ENCODE results near the gene PRSS27. TPM values are rescaled to one million over a fixed set of nuclear protein-coding genes. Genes with fewer than 3 reads are reported as not detected.
"Not testable (repeated sequence)": the region's sequence is repeated elsewhere in the genome, so short reads cannot be mapped to it uniquely, and the experiment has no call there.

PRSS27 gene
- polyA plus RNA-seq, 1 donor: 1.3 TPM

DNA sequence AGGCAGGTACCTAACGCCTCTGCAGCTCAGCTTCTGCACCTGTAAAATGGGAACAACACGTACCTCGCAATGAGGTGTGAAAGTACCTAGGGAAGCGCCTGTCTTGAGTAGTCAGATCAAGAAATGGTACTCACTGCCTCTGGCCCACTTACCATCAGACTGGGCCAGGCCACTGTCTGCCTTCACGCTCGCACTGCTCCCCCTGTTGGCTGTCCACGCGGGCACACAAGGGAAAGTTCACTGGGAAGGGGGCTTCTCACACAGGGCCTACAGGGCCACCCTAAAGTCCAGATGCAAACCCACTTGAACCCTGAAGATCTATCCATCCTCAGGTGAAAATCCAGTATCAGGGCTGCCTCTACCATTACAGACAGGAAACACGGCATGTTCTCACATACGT lies 48.8 kb downstream of the PRSS27 start:
- not testable (repeated sequence) for DNase-seq; H3K27ac ChIP-seq (ENCODE audit: low read length); H3K9me3 ChIP-seq (ENCODE audit: control insufficient read depth, low read depth, low read length); H3K4me3 ChIP-seq (ENCODE audit: low read length); H3K27me3 ChIP-seq (ENCODE audit: control insufficient read depth, insufficient read depth, low read length)
- WGBS (ENCODE audit: insufficient coverage, low lambda C conversion rate): no CpG with 5 or more reads among the region's 10 CpGs
- Histone ChIP-seq H3K4me1 (ENCODE audit: control insufficient read depth, insufficient read depth, low read length) (peaks cover 12% of the 10 kb centered on the region), H3K36me3 (ENCODE audit: control insufficient read depth, insufficient read depth, low read length) (peaks cover 11% of the 10 kb centered on the region)

DNA sequence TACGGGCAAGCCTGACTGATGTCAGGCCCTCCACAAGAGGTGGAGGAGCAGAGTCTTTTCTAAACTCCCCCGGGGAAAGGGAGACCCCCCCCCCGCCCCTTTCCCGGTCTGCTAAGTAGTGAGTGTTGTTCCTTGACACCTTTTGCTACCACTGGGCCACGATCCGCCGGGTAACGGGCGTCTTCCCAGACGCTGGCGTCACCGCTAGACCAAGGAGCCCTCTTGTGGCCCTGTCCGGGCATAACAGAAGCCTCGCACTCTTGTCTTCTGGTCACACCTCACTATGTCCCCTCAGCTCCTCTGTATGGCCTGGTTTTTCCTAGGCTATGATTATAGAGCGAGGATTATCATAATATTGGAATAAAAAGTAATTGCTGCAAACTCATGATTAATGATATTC lies 50.0 kb downstream of the PRSS27 start:
- not testable (repeated sequence) for H3K4me3 ChIP-seq (ENCODE audit: low read length); H3K9me3 ChIP-seq (ENCODE audit: control insufficient read depth, low read depth, low read length); H3K27me3 ChIP-seq (ENCODE audit: control insufficient read depth, insufficient read depth, low read length); H3K27ac ChIP-seq (ENCODE audit: low read length)
- Histone ChIP-seq H3K36me3 (ENCODE audit: control insufficient read depth, insufficient read depth, low read length) (peaks cover 14% of the 10 kb centered on the region), H3K4me1 (ENCODE audit: control insufficient read depth, insufficient read depth, low read length) (peaks cover 12% of the 10 kb centered on the region)
- peak in 1 of 2 donors; percentile 25 for DNase-seq
- no CpG with 5 or more reads among the region's 15 CpGs for WGBS (ENCODE audit: insufficient coverage, low lambda C conversion rate)

DNA sequence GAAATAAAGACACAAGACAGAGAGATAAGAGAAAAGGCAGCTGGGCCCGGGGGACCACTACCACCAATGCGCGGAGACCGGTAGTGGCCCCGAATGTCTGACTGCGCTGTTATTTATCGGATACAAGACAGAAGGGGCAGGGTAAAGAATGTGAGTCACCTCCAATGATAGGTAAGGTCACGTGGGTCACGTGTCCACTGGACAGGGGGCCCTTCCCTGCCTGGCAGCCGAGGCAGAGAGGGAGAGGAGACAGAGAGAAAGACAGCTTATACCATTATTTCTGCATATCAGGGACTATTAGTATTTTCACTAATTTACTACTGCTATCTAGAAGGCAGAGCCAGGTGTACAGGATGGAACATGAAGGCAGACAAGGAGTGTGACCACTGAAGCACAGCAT lies 50.4 kb downstream of the PRSS27 start:
- H3K4me3 ChIP-seq (ENCODE audit: low read length); H3K9me3 ChIP-seq (ENCODE audit: control insufficient read depth, low read depth, low read length); H3K27ac ChIP-seq (ENCODE audit: low read length); H3K27me3 ChIP-seq (ENCODE audit: control insufficient read depth, insufficient read depth, low read length); DNase-seq; H3K4me1 ChIP-seq (ENCODE audit: control insufficient read depth, insufficient read depth, low read length): not testable (repeated sequence)
- H3K36me3 ChIP-seq (ENCODE audit: control insufficient read depth, insufficient read depth, low read length): peaks cover 14% of the 10 kb centered on the region
- no CpG with 5 or more reads among the region's 10 CpGs for WGBS (ENCODE audit: insufficient coverage, low lambda C conversion rate)

DNA sequence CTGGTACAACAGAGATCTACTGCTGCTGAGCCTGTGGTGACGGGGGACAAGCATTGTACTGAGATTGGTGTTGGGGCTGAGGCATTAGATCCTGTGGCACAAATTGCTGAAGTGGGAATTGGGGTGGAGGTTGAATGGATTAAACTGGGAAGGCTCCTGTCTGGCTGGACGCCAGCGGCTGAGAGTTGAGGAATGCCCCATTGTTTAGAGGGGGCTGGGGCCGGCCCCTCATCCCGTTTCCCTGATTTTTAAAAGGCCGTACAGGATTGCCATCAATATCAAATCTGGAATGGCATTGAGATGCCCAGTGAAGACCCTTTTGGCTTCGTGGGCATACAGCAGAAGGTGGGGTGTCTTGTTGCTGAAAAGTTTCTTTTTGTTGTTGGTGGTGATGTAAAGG lies 53.4 kb downstream of the PRSS27 start:
- H3K9me3 ChIP-seq (ENCODE audit: control insufficient read depth, low read depth, low read length); H3K27ac ChIP-seq (ENCODE audit: low read length); H3K4me1 ChIP-seq (ENCODE audit: control insufficient read depth, insufficient read depth, low read length); H3K27me3 ChIP-seq (ENCODE audit: control insufficient read depth, insufficient read depth, low read length); H3K4me3 ChIP-seq (ENCODE audit: low read length); DNase-seq: not testable (repeated sequence)
- H3K36me3 ChIP-seq (ENCODE audit: control insufficient read depth, insufficient read depth, low read length): peaks cover 23% of the 10 kb centered on the region
- WGBS (ENCODE audit: insufficient coverage, low lambda C conversion rate): no CpG with 5 or more reads among the region's 7 CpGs

DNA sequence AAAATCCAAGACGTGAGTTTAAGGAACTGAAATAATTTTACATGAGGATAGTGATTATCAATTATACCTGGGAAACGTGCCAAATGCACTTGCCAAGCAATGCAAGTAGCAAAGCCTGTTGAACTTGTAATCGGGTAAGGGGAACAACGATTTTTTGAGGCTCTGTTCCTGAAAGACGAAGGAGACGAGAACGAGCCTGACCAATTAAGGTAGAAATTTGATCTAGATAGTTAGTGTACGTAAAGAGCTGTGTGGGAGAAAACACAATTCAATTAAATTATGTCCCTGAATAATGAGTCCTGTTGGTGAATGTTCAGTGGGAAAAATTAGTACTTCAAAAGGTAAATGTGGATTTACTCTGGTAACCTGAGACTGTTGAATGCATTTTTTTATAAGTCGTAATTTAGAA lies 55.4 kb downstream of the PRSS27 start:
- H3K4me3 ChIP-seq (ENCODE audit: low read length): no peak overlapping the region
- H3K9me3 ChIP-seq (ENCODE audit: control insufficient read depth, low read depth, low read length): no peaks in the 10 kb centered on the region
- H3K4me1 ChIP-seq (ENCODE audit: control insufficient read depth, insufficient read depth, low read length): no peaks in the 10 kb centered on the region
- H3K27ac ChIP-seq (ENCODE audit: low read length): no peak overlapping the region
- no peak for DNase-seq
- WGBS (ENCODE audit: insufficient coverage, low lambda C conversion rate): 100% methylated on average over 1 of the region's 9 CpGs
- H3K27me3 ChIP-seq (ENCODE audit: control insufficient read depth, insufficient read depth, low read length): no peaks in the 10 kb centered on the region
- peaks cover 23% of the 10 kb centered on the region for H3K36me3 ChIP-seq (ENCODE audit: control insufficient read depth, insufficient read depth, low read length)

DNA sequence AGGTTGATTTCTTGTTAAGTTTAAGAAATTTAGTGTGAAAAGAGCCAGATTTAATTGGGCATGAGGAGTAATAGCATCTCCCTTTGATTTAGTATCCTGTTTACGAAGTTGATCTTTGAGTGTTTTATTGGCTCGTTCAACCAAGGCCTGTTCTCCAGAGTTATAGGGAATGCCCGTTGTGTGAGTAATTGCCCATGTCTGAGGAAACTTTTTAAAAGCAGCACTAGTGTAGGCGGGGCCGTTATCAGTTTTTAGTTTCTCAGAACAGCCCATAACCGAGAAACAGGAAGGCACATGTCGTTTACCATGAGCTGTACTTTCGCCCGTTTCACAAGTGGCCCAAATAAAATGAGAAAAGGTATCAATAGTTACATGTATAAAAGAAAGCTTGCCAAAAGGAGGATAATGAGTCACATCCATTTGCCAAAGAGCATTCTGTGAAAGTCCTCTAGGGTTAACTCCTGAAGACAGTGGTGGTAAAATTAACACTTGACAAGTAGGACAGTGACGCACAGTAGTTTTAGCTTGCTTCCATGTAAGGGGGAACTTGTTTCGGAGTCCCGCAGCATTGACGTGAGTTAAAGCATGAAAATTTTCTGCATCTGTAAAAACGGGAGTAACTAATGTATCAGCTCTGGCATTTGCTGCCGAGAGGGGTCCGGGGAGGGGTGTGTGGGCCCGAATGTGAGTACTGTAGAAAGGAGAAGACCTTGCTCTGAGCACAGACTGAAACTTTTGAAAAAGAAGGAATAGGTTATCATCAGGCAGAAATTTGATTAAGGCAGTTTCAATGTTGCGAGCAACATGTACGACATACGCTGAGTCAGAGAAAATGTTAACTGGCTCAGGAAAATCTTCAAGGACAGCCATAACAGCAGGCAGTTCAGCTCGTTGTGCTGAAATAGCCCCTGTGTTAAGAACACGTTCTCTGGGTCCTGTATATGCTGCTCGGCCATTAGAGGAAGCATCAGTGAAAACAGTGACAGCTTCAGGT lies 56.2 kb downstream of the PRSS27 start:
- Histone ChIP-seq H3K36me3 (ENCODE audit: control insufficient read depth, insufficient read depth, low read length) (peaks cover 17% of the 10 kb centered on the region), H3K4me3 (ENCODE audit: low read length) (no peak overlapping the region), H3K27ac (ENCODE audit: low read length) (no peak overlapping the region), H3K4me1 (ENCODE audit: control insufficient read depth, insufficient read depth, low read length) (no peaks in the 10 kb centered on the region), H3K27me3 (ENCODE audit: control insufficient read depth, insufficient read depth, low read length) (no peaks in the 10 kb centered on the region), H3K9me3 (ENCODE audit: control insufficient read depth, low read depth, low read length) (no peaks in the 10 kb centered on the region)
- peak in 1 of 2 donors; percentile 37 for DNase-seq
- WGBS (ENCODE audit: insufficient coverage, low lambda C conversion rate): 35% methylated on average over 6 of the region's 23 CpGs

Other genes with a start within 250 kb of the PRSS27 start
- 0.75 TPM for gene NTN3, start 248.9 kb downstream of the PRSS27 start, polyA plus RNA-seq
- 15.1 TPM for gene TBC1D24, start 245.1 kb downstream of the PRSS27 start, polyA plus RNA-seq
- 246 TPM for gene ATP6V0C, start 206.3 kb downstream of the PRSS27 start, polyA plus RNA-seq
- 88.0 TPM for gene AMDHD2, start 199.9 kb downstream of the PRSS27 start, polyA plus RNA-seq
- gene CEMP1, start 188.8 kb downstream of the PRSS27 start, polyA plus RNA-seq: 16.8 TPM
- 39.7 TPM for gene PDPK1, start 182.2 kb downstream of the PRSS27 start, polyA plus RNA-seq
- 20.0 TPM for gene KCTD5, start 37.7 kb downstream of the PRSS27 start, polyA plus RNA-seq
- gene SRRM2, start 32.4 kb upstream of the PRSS27 start, polyA plus RNA-seq: 688 TPM
- gene ELOB, start 57.1 kb upstream of the PRSS27 start, polyA plus RNA-seq: 175 TPM
- gene PRSS33, start 67.3 kb upstream of the PRSS27 start, polyA plus RNA-seq: 0.13 TPM
- not detected for gene PRSS41, start 78.2 kb upstream of the PRSS27 start, polyA plus RNA-seq
- 0.49 TPM for gene PRSS21, start 97.0 kb upstream of the PRSS27 start, polyA plus RNA-seq
- 4.3 TPM for gene ZG16B, start 110.1 kb upstream of the PRSS27 start, polyA plus RNA-seq
- 0.63 TPM for gene PRSS22, start 137.9 kb upstream of the PRSS27 start, polyA plus RNA-seq
- 9.4 TPM for gene FLYWCH2, start 163.0 kb upstream of the PRSS27 start, polyA plus RNA-seq
- gene FLYWCH1, start 191.7 kb upstream of the PRSS27 start, polyA plus RNA-seq: 22.0 TPM
- gene KREMEN2, start 244.1 kb upstream of the PRSS27 start, polyA plus RNA-seq: 0.66 TPM
- 16.4 TPM for gene PAQR4, start 249.1 kb upstream of the PRSS27 start, polyA plus RNA-seq